ENCODE results near the gene GHITM. TPM values are rescaled to one million over a fixed set of nuclear protein-coding genes. Genes with fewer than 3 reads are reported as not detected.
"Not testable (repeated sequence)": the region's sequence is repeated elsewhere in the genome, so short reads cannot be mapped to it uniquely, and the experiment has no call there.

The GHITM gene
- total RNA-seq, 1 experiment from 2014 or later = 262 TPM

DNA sequence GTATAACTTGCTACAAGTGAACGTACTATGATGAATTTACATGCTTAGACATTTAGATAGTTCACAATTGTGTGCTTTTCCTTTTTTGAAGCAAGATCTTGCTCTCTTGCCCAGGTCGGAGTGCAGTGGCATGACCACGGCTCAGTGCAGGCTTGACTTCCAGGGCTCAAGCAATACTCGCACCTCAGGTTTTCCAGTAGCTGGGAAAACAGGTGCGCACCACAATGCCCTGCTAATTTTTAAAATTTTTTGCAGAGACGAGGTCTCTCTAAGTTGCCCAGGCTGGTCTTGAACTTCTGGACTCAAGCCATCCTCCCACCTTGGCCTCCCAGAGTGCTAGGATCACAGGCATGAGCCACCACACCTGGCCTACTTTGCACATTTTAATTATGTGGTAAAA, 36.1 kb downstream of the GHITM start:
- no peak for DNase-seq (ENCODE audit: low read depth)

DNA sequence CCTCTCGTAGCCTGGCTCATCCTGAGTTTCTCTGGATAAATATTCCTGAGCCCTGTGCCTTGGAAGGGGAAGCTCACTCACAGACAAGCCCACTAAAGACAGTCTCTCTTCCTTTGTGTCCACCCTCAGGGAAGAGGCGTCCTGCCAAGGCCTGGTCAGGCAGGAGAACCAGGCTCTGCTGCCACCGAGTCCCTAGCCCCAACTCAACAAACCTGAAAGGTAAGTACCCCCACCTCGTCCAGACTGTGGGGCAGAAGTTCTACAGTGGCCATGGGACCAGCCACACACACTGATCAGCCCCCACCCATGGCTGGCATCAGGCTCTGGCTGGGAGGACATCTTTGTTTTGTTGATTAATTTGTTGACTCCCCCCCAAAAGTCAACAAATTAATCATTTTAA, 37.0 kb downstream of the GHITM start:
- DNase-seq (ENCODE audit: low read depth) = no peak

DNA sequence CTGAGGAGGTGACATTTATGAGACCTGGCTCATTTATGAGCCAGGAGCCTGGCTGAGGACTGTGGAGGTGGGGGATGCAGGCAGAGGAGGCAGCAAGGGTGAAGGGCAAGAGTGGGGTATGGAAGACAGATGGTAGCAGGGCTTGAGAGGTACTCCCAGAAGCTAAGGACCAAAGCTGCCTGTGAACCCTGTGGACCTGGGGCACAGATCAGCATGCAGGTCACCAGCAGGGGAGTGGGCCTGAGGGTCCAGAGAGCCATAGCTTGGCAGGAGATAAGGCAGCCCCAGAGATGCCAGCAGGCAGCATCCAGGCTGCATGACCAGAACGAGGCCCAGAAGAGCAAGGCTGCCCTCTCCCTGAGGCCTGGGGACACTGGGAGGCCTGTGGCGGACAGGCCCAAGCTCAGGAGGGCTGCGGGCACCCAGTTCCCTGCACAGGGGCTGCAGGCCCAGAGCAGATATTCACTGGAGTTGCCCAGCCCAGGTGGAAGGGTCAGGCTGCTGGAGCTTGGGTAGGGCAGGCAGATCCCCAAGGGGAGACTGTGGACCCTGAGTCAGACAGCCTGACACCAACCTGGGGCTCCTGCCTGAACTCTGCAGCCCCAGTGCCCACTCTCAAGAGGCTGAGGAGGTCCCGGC, 37.6 kb downstream of the GHITM start:
- no peak for DNase-seq (ENCODE audit: low read depth)

DNA sequence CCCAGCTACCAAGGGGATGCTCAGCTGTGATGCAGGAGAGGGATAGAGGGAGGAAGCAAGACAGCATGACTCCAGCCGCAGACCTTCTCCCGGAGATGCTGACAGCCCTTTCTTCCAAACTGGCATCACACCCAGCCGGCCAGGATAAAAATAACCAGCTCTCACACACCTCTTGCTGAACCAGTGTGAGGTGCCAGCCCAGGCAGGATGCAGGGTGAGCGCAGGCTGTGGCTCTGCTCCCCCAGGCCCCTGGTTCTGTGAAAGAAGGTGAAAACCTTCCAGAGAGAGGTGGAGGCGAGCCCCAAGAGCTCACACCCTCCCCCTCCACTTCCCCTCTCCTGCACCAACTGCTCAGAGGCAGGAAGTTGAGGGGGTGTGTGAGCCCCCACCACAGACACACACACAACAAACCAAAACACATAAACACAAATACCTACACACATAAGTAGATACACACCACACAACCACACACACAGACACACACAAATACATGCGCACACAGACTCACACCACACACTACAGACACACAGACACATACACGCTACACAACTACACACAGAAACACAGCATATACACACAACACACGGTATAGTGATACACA, 38.3 kb downstream of the GHITM start:
- no peak for DNase-seq (ENCODE audit: low read depth)

DNA sequence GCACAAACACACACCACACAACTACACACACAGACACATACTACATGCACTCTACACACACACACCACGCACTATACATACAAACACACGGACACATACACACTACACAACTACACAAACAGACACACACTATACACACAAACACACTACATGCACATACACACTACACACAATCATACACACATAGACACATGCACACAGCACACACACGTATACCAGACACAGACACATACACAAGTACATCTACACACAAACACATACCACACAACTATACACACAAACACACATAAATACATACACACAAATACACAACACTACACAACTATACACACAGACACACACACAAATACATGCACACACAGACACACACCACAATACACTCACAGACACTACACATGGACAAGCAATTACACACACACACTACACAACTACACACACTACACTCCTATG, 38.9 kb downstream of the GHITM start:
- DNase-seq (ENCODE audit: low read depth) = no peak

DNA sequence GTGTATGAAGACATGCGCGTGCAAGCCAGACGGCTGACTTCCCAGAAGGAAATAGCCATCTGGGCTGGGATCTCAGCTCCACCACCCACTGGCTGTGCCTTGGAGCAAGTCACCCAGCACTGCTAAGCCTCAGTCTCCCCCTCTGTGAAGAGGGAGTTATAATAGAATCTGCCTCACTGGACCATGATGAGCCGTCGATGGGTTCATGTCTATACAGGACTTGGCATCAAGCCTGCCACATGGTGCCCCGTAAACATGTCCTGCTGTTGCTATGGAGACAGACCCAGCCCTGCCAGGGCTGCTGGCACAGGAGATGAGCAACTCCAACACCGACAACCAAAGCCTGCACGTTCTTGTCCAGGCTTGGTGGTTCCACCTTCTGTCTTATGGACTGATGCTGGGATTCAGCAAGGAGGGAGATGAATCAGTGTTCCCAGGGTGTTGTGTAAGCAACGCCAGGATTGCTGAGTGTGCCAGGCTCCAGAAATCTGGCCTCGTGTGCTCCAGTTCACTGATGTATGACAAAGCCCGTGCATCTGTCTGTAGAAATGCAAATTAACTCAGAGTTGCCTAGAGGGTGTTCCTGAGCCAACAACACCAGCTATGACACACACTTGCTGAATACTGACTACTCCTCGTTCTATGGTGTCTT, 39.9 kb downstream of the GHITM start:
- peak; percentile 58 for DNase-seq (ENCODE audit: low read depth)

DNA sequence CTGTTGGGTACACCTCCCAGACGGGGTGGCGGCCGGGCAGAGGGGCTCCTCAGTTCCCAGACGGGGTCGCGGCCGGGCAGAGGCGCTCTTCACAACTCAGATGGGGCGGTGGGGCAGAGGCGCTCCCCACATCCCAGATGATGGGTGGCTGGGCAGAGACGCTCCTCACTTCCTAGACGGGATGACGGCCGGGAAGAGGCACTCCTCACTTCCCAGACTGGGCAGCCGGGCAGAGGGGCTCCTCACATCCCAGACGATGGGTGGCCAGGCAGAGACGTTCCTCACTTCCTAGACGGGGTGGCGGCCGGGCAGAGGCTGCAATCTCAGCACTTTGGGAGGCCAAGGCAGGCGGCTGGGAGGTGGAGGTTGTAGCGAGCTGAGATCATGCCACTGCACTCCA, 41.1 kb downstream of the GHITM start:
- DNase-seq (ENCODE audit: low read depth) = not testable (repeated sequence)

DNA sequence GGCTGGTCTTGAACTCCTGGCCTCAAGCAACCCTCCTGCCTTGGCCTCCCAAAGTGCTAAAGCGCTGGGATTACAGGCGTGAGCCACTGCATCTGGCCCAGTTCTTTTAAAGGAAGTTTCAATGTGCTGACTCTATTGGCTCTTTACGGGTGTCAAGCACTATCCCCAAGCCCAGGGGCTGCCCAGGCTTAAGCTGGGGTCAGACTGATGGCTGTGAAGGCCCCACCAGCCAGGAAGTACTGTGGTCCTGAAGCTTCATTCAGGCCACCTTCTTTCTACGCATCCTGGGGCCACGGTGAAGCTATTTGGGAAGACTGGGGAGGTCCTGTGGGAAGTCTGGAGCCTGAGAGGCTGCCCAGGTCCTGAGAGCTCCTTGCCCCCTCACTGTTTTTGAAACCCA, 42.3 kb downstream of the GHITM start:
- DNase-seq (ENCODE audit: low read depth) = no peak

DNA sequence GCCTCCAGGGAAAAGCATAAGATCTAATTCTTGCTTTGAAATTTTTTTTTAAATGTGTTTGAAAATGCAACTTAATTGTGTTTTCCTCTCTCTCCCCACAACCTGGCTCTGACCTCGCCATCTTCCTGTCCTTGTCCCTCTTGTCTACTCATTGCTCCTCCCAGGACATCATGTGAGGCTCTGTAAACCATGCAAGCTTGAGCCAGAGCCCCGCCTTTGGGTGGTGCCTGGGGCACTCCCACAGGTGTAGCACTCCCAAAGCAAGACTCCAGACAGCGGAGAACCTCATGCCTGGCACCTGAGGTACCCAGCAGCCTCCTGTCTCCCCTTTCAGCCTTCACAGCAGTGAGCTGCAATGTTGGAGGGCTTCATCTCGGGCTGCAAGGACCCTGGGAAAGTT, 45.2 kb downstream of the GHITM start:
- no peak for DNase-seq (ENCODE audit: low read depth)

DNA sequence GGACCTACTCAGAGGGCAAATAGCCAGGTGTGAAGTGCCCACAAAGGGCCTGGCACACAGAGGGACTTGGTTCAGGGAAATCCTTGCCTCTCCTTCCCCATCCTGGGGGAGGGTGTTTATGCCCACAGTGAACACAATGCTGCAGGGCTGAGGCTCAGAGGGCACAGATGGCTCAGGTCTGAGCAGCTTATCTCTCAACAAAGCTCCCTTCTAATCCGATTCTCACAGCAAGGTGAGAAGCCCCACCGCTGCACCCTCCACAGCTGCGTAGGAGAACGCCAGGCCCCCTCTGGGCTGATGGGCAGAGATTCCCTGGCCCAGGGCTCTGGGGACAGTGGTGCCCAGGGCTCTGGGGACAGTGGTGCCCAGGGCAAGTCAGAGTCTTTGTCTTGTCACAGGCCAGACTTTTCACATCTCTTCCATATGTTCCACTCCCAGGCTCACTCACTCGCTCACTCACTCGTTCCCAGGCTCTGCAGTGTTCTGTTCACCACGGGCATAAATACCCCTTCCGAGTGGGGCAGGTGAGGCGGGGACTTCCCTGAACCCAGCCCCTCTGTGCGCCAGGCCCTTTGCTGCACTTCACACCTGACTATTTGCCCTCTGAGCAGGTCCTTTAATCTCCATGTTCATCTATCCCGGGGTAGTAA, 46.3 kb downstream of the GHITM start:
- DNase-seq (ENCODE audit: low read depth) = no peak

DNA sequence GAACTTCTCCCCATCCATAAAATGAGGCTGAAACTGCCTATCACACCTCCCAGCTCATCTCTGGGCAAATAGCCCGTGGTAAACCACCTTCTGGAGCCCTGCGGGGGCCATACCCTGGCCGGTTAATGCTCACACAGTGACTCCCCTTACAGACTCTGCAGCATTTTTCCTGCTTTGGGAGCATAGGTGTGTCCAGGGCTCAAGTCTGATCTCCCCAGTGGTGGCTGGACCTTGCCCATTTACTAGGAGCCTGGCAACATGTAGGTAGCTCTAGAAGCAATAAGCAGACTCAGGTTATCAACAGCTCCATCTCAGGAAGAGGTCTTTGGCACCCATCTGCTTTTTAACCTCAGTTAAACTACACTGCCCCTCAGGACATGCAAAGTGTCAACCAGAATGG, 49.5 kb downstream of the GHITM start:
- no peak for DNase-seq (ENCODE audit: low read depth)

DNA sequence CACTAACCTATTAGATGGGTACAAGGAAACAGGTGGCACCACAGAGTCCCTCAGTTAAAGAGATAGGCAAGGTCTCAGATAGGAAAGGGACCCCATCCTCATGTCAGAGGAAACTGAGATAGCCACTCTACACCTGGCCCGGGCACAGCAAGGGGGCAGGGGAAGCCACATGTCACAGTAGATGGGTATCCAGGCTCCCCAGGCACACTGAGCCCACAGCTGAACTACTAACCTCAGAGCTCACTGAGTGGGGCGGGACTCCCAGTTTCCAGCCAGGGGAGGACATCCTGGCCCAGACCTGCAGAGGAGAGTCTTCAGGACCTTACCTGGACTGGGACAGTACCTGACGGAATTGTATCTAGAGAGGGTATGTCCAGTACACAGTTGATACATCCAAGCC, 51.3 kb downstream of the GHITM start:
- DNase-seq (ENCODE audit: low read depth) = no peak

DNA sequence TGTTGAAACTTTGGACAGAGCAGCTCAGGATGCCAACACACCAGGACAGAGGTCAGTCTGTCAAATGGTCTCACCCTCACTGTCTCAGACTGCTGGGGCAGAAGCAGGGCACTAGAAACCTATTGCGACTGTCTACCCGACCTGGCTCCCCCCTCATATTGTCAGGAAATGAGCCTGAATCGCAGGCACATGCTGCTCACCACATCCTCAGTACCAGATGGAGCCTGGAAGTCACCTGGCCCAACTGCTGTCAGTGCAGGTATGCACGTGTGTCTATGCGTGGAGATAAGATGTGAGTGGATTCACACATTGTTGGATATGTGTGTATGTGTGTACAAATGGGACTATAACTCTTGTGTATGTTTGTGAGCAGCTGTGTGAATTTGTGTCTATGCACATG, 51.8 kb downstream of the GHITM start:
- no peak for DNase-seq (ENCODE audit: low read depth)

DNA sequence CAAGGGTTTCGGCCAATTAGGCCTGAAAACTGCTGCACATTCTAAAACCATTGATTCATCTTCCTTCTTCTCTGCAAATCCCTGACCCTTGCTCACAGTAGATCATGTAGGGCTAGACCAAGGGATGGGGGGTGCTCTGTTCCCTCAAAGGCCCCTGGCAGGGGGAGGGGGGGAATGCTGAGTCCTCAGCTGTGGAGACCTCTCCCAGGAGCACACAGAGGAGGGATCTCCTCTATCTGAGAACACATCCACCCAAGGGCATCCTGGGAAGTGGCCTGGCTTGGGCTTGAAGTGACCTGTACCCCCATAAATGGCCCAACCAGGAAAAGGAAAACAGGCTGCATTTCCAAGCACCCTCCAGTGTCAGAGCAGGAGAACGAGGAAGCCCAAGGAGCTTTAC, 54.0 kb downstream of the GHITM start:
- DNase-seq (ENCODE audit: low read depth) = no peak

DNA sequence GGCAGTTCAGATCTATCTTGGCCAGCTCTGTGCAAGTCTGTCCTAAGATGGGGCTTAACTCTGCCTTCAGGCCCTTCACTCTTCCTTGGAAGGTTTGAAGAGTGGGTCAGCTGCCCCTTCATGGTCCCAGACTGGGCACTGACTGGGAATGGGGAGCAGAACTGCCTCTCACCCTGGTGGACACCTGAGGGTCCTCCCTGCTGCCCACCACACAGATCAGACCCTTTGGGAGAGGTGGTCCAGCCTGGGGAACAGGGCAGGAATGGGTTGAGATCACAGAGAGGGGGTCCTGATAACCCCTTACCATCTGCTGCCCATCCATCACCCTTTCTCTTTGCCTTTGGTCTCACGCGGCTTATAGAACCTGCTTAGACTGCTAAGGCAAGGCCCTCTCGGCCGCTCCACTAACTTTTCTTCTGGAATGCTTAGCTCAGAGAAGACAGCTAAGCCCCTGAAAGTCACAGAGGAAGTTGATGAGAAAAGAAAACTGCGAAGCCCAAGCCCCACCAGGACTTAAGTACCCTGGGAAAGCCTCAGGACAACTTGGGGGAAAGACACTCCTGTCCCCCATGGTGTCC, 54.6 kb downstream of the GHITM start:
- no peak for DNase-seq (ENCODE audit: low read depth)

DNA sequence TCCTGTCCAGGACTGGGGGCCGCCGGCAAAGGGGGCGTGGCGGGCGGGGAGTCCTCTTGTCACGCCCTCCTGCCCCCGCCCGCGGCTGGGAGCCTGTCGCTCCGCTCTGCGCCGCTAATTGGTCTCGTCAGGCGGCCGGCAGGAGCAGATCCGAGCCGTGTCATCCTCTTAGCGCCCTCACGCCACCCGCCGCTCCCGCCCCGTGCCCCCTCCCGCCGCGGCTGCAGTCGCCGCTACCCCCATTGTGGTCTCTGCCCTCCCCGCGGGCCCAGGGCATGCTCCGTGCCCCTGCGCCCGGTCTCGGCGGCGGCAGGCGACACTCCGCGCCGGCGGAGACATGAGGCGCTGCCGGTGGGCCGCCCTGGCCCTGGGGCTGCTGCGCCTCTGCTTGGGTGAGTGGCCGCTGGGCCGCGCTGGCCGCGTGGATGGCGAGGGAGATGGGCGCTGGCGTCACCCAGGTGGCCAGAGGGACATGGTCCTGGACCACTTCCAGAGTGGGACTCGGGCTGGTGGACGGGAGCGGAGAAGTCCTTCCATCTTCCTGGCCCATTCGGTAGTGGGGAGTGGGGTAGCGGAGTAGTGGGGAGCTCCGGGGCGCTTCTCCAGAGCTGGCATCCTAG, 55.2 kb downstream of the GHITM start, which contains the start of gene CDHR1:
Gene CDHR1 (plus strand): TSS at position 114 of the 620 bp plus-strand sequence. CDS start 224 bp downstream, at position 338.
- no peak for DNase-seq (ENCODE audit: low read depth)

DNA sequence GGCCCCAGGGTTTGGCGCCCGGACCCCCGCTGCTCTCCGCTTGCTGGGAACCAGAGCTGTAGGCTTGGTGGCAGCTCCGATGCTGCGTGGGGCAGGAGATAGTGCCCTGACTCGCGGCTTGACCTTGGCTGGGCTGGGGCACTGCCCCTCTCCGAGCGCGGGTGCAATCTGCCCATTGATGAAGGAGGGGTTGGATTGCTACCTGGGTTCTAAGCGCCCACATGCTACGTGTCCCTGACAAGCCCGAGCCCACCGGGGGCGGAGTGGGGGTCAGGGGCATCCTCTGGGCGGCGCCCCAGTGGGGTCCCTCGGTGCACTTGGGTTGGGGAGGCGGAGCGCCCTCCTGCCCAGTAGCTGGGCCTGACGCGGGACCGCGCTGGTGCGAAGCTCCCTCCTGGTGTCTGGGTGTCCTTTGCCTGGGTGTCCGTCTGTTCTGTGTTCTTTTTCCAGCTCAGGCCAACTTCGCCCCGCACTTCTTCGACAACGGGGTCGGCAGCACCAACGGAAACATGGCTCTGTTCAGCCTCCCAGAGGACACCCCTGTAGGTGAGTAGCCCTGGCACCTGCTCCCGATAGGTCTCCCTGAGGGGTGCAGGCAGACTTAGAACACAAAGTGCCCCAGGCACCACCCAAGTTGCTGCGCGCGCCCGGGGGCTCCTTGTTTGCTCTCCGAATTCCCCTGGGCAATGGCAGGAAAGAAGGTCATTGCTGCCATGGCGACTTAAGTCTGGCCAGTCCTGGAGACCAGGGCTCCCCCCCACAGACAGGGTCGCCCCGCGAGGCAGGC, 55.9 kb downstream of the GHITM start:
- no peak for DNase-seq (ENCODE audit: low read depth)

DNA sequence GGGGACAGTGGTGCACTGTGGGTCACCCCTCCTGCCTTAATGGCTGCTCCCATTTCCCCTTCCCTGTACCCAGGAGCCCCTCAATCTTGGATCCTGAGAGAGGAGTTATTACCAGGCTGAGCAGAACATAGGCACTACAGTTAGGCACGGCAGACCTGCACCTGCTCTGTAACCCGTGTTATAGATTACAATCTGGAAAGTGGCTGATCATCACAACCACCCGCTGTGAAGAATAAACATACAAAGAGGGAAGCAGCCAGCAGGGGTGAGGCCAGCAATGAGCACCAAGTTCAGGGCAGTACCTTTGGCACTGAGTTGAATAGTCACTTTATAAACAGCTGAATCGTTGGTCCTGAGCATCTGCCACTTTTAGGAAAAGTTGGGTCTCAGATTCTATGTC, 56.8 kb downstream of the GHITM start:
- DNase-seq (ENCODE audit: low read depth) = no peak

DNA sequence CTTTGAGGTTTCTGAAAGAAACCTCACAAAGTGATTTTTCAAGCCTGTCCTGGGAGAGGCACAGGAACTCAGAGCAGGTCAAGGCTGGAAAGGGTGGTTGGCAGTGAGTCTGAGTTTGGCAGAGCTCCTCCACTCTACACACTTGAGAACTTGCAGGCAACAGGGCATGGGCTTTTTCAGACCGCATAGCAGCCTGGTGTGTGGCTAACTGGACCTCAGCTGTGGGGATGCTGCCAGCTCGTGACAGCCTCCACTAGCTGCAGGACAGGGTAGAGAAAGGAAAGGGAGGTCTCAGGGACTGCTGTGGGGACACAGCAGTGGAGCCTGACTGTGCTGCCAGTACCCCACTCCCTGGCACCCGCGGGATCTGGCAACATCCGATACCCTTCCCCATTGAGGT, 57.6 kb downstream of the GHITM start:
- DNase-seq (ENCODE audit: low read depth) = no peak

DNA sequence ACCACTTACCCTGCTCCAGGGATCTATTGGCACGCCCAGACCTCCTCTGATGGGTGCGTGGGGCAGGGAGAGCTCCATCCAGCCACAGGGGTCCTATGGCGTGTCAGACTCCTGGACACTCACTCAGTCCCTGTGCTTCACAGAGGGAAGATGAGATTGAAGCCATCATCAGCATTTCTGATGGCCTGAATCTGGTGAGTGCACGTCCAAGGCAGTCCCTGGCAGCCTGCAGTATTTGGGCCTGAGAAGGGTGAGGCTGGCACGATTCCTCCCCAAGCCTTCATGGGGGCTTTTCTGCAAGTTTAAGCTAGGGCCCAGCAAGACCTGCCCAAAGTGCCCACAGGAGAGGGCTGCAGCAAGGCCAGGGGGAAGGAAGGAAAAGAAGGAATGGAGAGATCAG, 58.3 kb downstream of the GHITM start:
- no peak for DNase-seq (ENCODE audit: low read depth)

Data from HT1080 (cell line).